Limb (tissue), 2 donors: ENCODE measurements around the gene SLC30A2.

Experiments used
- DNase-seq, 2 donors: peaks; one replicate each; pipeline ENCODE4 v3.0.0-alpha.2; 2016; ENCODE audit errors: extremely low spot score in 2 of 2

Gene SLC30A2

GRCh38 chr1:26070296-26070962 is 24.5 kb upstream of the SLC30A2 start:
- DNase-seq: no peak

GRCh38 chr1:26069941-26070295 is 24.0 kb upstream of the SLC30A2 start:
- no peak for DNase-seq

GRCh38 chr1:26067432-26067911 is 21.6 kb upstream of the SLC30A2 start, which contains the start of gene TRIM63:
TSS of gene TRIM63 (minus strand) at chr1:26067630. CDS start at chr1:26067494, 136 bp downstream.
- DNase-seq: peak in 1 of 2 donors; percentile 16

GRCh38 chr1:26066857-26067256 is 20.9 kb upstream of the SLC30A2 start:
- no peak for DNase-seq

GRCh38 chr1:26066160-26066559 is 20.2 kb upstream of the SLC30A2 start:
- DNase-seq: no peak

- no peak for DNase-seq
Measured at GRCh38 chr1:26064553-26064952, 18.6 kb upstream of the SLC30A2 start.

GRCh38 chr1:26060832-26061574 is 15.1 kb upstream of the SLC30A2 start:
- no peak for DNase-seq

- no peak for DNase-seq
Measured at GRCh38 chr1:26059906-26060305, 14.0 kb upstream of the SLC30A2 start.

- no peak for DNase-seq
Measured at GRCh38 chr1:26058052-26058595, 12.2 kb upstream of the SLC30A2 start.

GRCh38 chr1:26057189-26057588 is 11.3 kb upstream of the SLC30A2 start:
- DNase-seq: no peak

GRCh38 chr1:26055041-26055440 is 9.1 kb upstream of the SLC30A2 start:
- DNase-seq: no peak

GRCh38 chr1:26053718-26054560 is 8.0 kb upstream of the SLC30A2 start:
- no peak for DNase-seq

- no peak for DNase-seq
Measured at GRCh38 chr1:26050248-26050640, 4.3 kb upstream of the SLC30A2 start.

GRCh38 chr1:26049531-26050247 is 3.8 kb upstream of the SLC30A2 start:
- no peak for DNase-seq

- DNase-seq: no peak
Measured at GRCh38 chr1:26047278-26047874, 1.5 kb upstream of the SLC30A2 start.

GRCh38 chr1:26046246-26047095 is 553 bp upstream of the SLC30A2 start:
- DNase-seq: no peak

- no peak for DNase-seq
Measured at GRCh38 chr1:26044971-26045721, 772 bp downstream of the SLC30A2 start.

GRCh38 chr1:26044414-26044813 is 1.5 kb downstream of the SLC30A2 start:
- no peak for DNase-seq

- no peak for DNase-seq
Measured at GRCh38 chr1:26043765-26044164, 2.2 kb downstream of the SLC30A2 start.
